Trophoblast cell (in vitro differentiated cells and primary cell): ENCODE results near the gene HDAC2.

ENCODE experiments used
- DNase-seq, 2 donors: peaks; one replicate each; pipeline ENCODE4 v3.0.0-alpha.2; 2016
- H2AFZ ChIP-seq: 2 replicates; pipeline ENCODE4 v1.6.1; 2013; ENCODE audit warnings: low read length, moderate library complexity, mild to moderate bottlenecking; ENCODE audit not compliant: insufficient read depth, poor library complexity
- H2AK5ac ChIP-seq: 2 replicates; pipeline ENCODE4 v1.6.1; 2013; ENCODE audit warnings: mild to moderate bottlenecking, low read length
- H2BK120ac ChIP-seq: 2 replicates; pipeline ENCODE4 v1.6.1; 2013; ENCODE audit warnings: low read length, mild to moderate bottlenecking, moderate library complexity; ENCODE audit not compliant: insufficient read depth, poor library complexity
- H2BK12ac ChIP-seq: 2 replicates; pipeline ENCODE4 v1.6.1; 2013; ENCODE audit warnings: mild to moderate bottlenecking, low read length, moderate library complexity
- H2BK5ac ChIP-seq: 2 replicates; pipeline ENCODE4 v1.6.1; 2013; ENCODE audit warnings: low read length, low read depth, moderate library complexity, mild to moderate bottlenecking; ENCODE audit not compliant: poor library complexity
- H3K14ac ChIP-seq: 2 replicates; pipeline ENCODE4 v1.6.1; 2013; ENCODE audit warnings: mild to moderate bottlenecking, low read length
- H3K18ac ChIP-seq: 2 replicates; pipeline ENCODE4 v1.6.1; 2013; ENCODE audit warnings: mild to moderate bottlenecking, low read length
- H3K23ac ChIP-seq: 2 replicates; pipeline ENCODE4 v1.6.1; 2013; ENCODE audit warnings: low read length
- H3K27ac ChIP-seq: 2 replicates; pipeline ENCODE4 v1.5.1; 2013; ENCODE audit warnings: low read depth, mild to moderate bottlenecking, inconsistent platforms, low read length, moderate library complexity
- H3K27me3 ChIP-seq: 2 replicates; pipeline ENCODE4 v1.6.1; 2013; ENCODE audit warnings: inconsistent platforms, mild to moderate bottlenecking, low read length, moderate library complexity; ENCODE audit not compliant: insufficient read depth
- H3K36me3 ChIP-seq, 2 experiments: 1 replicate in 1 of 2; 2 replicates in 1 of 2; pipeline ENCODE4 v1.6.1; 2013; ENCODE audit warnings: low read length in 2 of 2, mild to moderate bottlenecking in 2 of 2, moderate library complexity in 1 of 2; ENCODE audit not compliant: insufficient read depth in 2 of 2, control insufficient read depth in 1 of 2
- H3K4ac ChIP-seq: 2 replicates; pipeline ENCODE4 v1.6.1; 2013; ENCODE audit warnings: low read depth, mild to moderate bottlenecking, low read length, moderate library complexity
- H3K4me1 ChIP-seq, 2 experiments: 1 replicate in 1 of 2; 2 replicates in 1 of 2; pipeline ENCODE4 v1.6.1; 2013; ENCODE audit warnings: low read length in 2 of 2, mild to moderate bottlenecking in 2 of 2, moderate library complexity in 1 of 2; ENCODE audit not compliant: insufficient read depth in 2 of 2, control insufficient read depth in 1 of 2
- H3K4me2 ChIP-seq: 2 replicates; pipeline ENCODE4 v1.6.1; 2013; ENCODE audit warnings: inconsistent platforms, mild to moderate bottlenecking, low read length, moderate library complexity
- H3K4me3 ChIP-seq: 2 replicates; pipeline ENCODE4 v1.5.1; 2013; ENCODE audit warnings: mild to moderate bottlenecking, low read depth, low read length, inconsistent platforms
- H3K79me1 ChIP-seq: one replicate; pipeline ENCODE4 v1.6.1; 2013; ENCODE audit warnings: low read length
- H3K79me2 ChIP-seq: 2 replicates; pipeline ENCODE4 v1.6.1; 2013; ENCODE audit warnings: low read length, mild to moderate bottlenecking; ENCODE audit not compliant: control insufficient read depth, insufficient read depth, poor library complexity
- H3K9ac ChIP-seq: 2 replicates; pipeline ENCODE4 v1.6.1; 2013; ENCODE audit warnings: mild to moderate bottlenecking, low read length
- H3K9me3 ChIP-seq: 2 replicates; pipeline ENCODE4 v1.6.1; 2013; ENCODE audit warnings: low read depth, mild to moderate bottlenecking, control low read depth, inconsistent platforms, low read length; ENCODE audit not compliant: insufficient read depth
- H4K12ac ChIP-seq: 2 replicates; pipeline ENCODE4 v1.6.1; 2013; ENCODE audit warnings: low read depth, mild to moderate bottlenecking, low read length, moderate library complexity
- H4K8ac ChIP-seq: 2 replicates; pipeline ENCODE4 v1.6.1; 2013; ENCODE audit warnings: low read depth, mild to moderate bottlenecking, low read length, moderate library complexity
- H4K91ac ChIP-seq: one replicate; pipeline ENCODE4 v1.6.1; 2013; ENCODE audit warnings: low read depth, mild to moderate bottlenecking, low read length, moderate library complexity
- WGBS: extraction: QIAGEN DNeasy Blood & Tissue Kit; methylation state at CpG from one replicate; pipeline ENCODE4 v1.1.7; 2013; ENCODE audit warnings: missing lambda C conversion rate; ENCODE audit not compliant: insufficient read length, insufficient coverage; ENCODE audit errors: extremely low coverage; 5-methylcytosine and 5-hydroxymethylcytosine counted together

The HDAC2 gene

GRCh38 chr6:113909224-113909856 is 61.6 kb downstream of the HDAC2 start:
- H4K91ac ChIP-seq = no peak overlapping the region
- no peak overlapping the region for H3K23ac ChIP-seq
- H2BK12ac ChIP-seq = no peak overlapping the region
- no peak overlapping the region for H2BK120ac ChIP-seq
- H3K9me3 ChIP-seq = no peaks in the 10 kb centered on the region
- no peak overlapping the region for H3K14ac ChIP-seq
- H3K36me3 ChIP-seq = no peaks in the 10 kb centered on the region
- no peak overlapping the region for H3K9ac ChIP-seq
- no peak overlapping the region for H3K4ac ChIP-seq
- no peaks in the 10 kb centered on the region for H3K4me1 ChIP-seq
- no peak overlapping the region for H4K8ac ChIP-seq
- no CpG with 5 or more reads among the region's 6 CpGs for WGBS
- no peak overlapping the region for H3K4me3 ChIP-seq
- no peak overlapping the region for H2BK5ac ChIP-seq
- no peak overlapping the region for H3K18ac ChIP-seq
- no peaks in the 10 kb centered on the region for H3K79me2 ChIP-seq
- H3K79me1 ChIP-seq = peaks cover 5% of the 10 kb centered on the region
- no peak overlapping the region for H3K27ac ChIP-seq
- H3K4me2 ChIP-seq = no peak overlapping the region
- peak in 1 of 2 donors; percentile 83 for DNase-seq
- H4K12ac ChIP-seq = no peak overlapping the region
- H2AK5ac ChIP-seq = no peak overlapping the region
- H3K27me3 ChIP-seq = no peaks in the 10 kb centered on the region
- no peak overlapping the region for H2AFZ ChIP-seq

GRCh38 chr6:113908801-113909200 is 62.1 kb downstream of the HDAC2 start:
- Histone ChIP-seq H3K18ac (no peak overlapping the region), H3K4me3 (no peak overlapping the region), H2AK5ac (peak overlapping the region; percentile 47), H3K23ac (no peak overlapping the region), H3K79me2 (no peaks in the 10 kb centered on the region), H2BK120ac (no peak overlapping the region), H3K4me2 (no peak overlapping the region), H2BK5ac (no peak overlapping the region), H4K12ac (no peak overlapping the region), H3K14ac (no peak overlapping the region), H3K36me3 (no peaks in the 10 kb centered on the region), H3K9me3 (no peaks in the 10 kb centered on the region), H4K8ac (no peak overlapping the region), H4K91ac (no peak overlapping the region), H3K27ac (no peak overlapping the region), H3K9ac (no peak overlapping the region), H3K79me1 (peaks cover 5% of the 10 kb centered on the region), H3K27me3 (no peaks in the 10 kb centered on the region), H3K4me1 (peaks cover 0 to 5% of the 10 kb centered on the region in 2 experiments), H3K4ac (no peak overlapping the region), H2BK12ac (no peak overlapping the region), H2AFZ (no peak overlapping the region)
- DNase-seq = no peak
- no CpG with 5 or more reads among the region's 3 CpGs for WGBS

- WGBS = no CpG with 5 or more reads among the region's 6 CpGs
- H4K12ac ChIP-seq = no peak overlapping the region
- peak overlapping the region; percentile 36 for H2BK12ac ChIP-seq
- no peak overlapping the region for H2BK120ac ChIP-seq
- peaks cover 0 to 6% of the 10 kb centered on the region in 2 experiments for H3K4me1 ChIP-seq
- H3K4ac ChIP-seq = no peak overlapping the region
- no peak overlapping the region for H3K4me3 ChIP-seq
- no peak overlapping the region for H4K8ac ChIP-seq
- H3K4me2 ChIP-seq = no peak overlapping the region
- H3K36me3 ChIP-seq = no peaks in the 10 kb centered on the region
- peak overlapping the region; percentile 75 for H2AK5ac ChIP-seq
- H3K79me2 ChIP-seq = no peaks in the 10 kb centered on the region
- no peak overlapping the region for H3K23ac ChIP-seq
- H3K14ac ChIP-seq = no peak overlapping the region
- no peak overlapping the region for H2AFZ ChIP-seq
- no peak overlapping the region for H3K9ac ChIP-seq
- H3K9me3 ChIP-seq = no peaks in the 10 kb centered on the region
- H3K27me3 ChIP-seq = no peaks in the 10 kb centered on the region
- H3K27ac ChIP-seq = no peak overlapping the region
- peak in 1 of 2 donors; percentile 2 for DNase-seq
- peaks cover 5% of the 10 kb centered on the region for H3K79me1 ChIP-seq
- no peak overlapping the region for H2BK5ac ChIP-seq
- peak overlapping the region; percentile 49 for H4K91ac ChIP-seq
- no peak overlapping the region for H3K18ac ChIP-seq
Measured at GRCh38 chr6:113907102-113907815, 63.7 kb downstream of the HDAC2 start.

- WGBS = no CpG with 5 or more reads among the region's 9 CpGs
Measured at GRCh38 chr6:113903666-113904330, 67.2 kb downstream of the HDAC2 start.

More at GRCh38 chr6:113903666-113904330, 67.2 kb downstream of the HDAC2 start:
- Histone ChIP-seq H3K4ac (no peak overlapping the region), H3K14ac (no peak overlapping the region), H3K23ac (no peak overlapping the region), H2AFZ (no peak overlapping the region), H4K91ac (no peak overlapping the region), H3K79me2 (no peaks in the 10 kb centered on the region), H3K27me3 (no peaks in the 10 kb centered on the region), H3K79me1 (peaks cover 5% of the 10 kb centered on the region), H3K4me1 (peaks cover 0 to 6% of the 10 kb centered on the region in 2 experiments), H4K12ac (no peak overlapping the region), H2BK12ac (peak overlapping the region; percentile 45), H4K8ac (no peak overlapping the region), H3K4me3 (no peak overlapping the region), H2BK5ac (no peak overlapping the region), H3K18ac (no peak overlapping the region), H2AK5ac (no peak overlapping the region), H3K36me3 (no peaks in the 10 kb centered on the region), H3K27ac (no peak overlapping the region), H3K4me2 (no peak overlapping the region), H3K9ac (no peak overlapping the region), H3K9me3 (no peaks in the 10 kb centered on the region), H2BK120ac (no peak overlapping the region)
- DNase-seq = no peak
